Omental fat pad (tissue), 4 donors: Measurements from ENCODE around the gene CCDC88C. TPM values are rescaled to one million over a fixed set of nuclear protein-coding genes. Genes with fewer than 3 reads are reported as not detected.

Experiments used
- ATAC-seq: fragments of 150-250 bp; one replicate; pipeline ENCODE4 v1.9.1; 2016; ENCODE audit warnings: mild to moderate bottlenecking, moderate library complexity; ENCODE audit not compliant: low FRiP score
- DNase-seq: peaks from one replicate; pipeline ENCODE4 v3.0.0-alpha.2; 2019; ENCODE audit warnings: low spot score
- total RNA-seq, 4 donors: library from RNA; depleted of rRNA; stranded (reverse); fragments of >200 nt; gene quantifications; one replicate each; pipeline ENCODE4 v1.1.0, GENCODE V29; 2016
- TF ChIP-seq, protein P1 (sequence below), 3 donors: fragments of 450-650 bp; IDR thresholded peaks; one replicate each; pipeline ENCODE4 v1.5.1; 2016 to 2017; ENCODE audit warnings: antibody characterized with exemption in 3 of 3, mild to moderate bottlenecking in 3 of 3, moderate library complexity in 2 of 3

CCDC88C gene
- total RNA-seq, 4 donors from 2014 or later, result 4.5 to 36.6 (median 9.4) TPM

- DNase-seq (no peak), ATAC-seq (no peak)
- TF ChIP-seq, protein P1, sequence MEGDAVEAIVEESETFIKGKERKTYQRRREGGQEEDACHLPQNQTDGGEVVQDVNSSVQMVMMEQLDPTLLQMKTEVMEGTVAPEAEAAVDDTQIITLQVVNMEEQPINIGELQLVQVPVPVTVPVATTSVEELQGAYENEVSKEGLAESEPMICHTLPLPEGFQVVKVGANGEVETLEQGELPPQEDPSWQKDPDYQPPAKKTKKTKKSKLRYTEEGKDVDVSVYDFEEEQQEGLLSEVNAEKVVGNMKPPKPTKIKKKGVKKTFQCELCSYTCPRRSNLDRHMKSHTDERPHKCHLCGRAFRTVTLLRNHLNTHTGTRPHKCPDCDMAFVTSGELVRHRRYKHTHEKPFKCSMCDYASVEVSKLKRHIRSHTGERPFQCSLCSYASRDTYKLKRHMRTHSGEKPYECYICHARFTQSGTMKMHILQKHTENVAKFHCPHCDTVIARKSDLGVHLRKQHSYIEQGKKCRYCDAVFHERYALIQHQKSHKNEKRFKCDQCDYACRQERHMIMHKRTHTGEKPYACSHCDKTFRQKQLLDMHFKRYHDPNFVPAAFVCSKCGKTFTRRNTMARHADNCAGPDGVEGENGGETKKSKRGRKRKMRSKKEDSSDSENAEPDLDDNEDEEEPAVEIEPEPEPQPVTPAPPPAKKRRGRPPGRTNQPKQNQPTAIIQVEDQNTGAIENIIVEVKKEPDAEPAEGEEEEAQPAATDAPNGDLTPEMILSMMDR (IDR thresholded peaks at IDR 0.05), result no peak
Measured at GRCh38 chr14:91372671-91373495, 44.7 kb downstream of the CCDC88C start.

DNA sequence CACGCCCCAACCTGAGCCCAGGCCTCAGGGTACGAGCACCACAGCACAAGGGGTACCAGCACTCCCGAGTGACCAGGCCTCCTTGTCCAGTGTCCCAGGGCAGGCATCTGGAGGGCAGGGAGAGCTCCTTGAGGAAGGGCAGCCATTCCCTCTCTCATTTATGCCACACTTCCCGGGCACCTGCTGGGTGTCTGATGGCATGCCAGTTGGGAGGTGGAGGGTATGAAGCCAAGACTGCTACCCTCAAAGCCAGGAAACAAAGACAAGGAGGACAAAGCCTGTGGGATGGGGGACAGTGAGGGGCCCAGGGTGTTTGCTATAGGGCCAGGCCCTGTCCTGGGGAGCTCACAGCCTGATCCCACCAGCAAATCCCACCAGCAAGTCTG lies 45.6 kb downstream of the CCDC88C start:
- TF ChIP-seq, protein P1 (IDR thresholded peaks at IDR 0.05), result no peak
- ATAC-seq (no peak), DNase-seq (no peak)

DNA sequence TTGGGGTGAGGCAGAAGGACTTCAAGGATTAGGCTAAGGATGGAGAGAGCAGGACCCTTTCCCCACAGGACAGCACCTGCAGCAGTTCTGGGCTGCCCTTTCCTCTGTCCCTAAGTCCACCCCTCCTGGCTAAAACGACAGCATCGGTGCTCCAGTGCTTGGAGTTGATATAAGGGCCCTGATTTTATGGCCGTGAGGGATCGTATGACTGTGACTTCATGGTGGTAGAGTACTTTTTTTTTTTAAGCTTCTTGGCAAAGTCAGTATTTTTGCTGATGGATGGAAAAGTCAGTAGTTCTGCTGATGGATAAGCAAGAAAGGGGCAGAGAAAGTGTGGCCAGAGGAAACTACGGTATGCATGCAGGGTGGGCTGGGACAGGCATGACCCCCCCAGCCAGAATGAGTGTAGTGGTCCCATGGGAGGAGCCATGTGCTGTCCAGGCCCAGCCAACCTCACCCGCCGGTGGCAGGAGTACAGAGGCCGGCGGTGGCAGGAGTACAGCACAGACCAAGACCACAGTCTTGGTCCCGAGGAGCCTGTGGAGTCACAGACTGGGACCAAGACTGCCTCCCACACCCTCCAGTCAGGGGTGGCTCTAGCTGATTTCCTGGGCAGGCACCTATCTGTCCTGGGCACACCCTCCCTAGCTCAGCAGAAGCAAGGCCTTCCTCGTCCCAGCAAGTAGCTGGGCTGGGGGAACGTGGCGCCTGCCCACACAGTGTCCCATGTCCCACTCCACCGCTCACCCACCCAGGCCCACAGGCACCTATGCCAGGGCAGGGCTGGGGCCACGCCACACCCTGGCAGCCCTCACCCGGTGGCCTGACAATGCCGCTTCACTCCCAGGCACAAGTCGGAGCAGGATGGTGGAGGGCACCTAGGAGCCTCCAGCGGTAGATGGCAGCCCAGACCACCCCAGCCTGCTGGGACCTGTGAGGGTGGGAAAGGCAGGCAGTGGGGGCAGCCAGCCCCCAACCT lies 46.3 kb downstream of the CCDC88C start:
- TF ChIP-seq, protein P1 (IDR thresholded peaks at IDR 0.05), result no peak
- ATAC-seq, result no peak

GRCh38 chr14:91369628-91370445 lies 47.8 kb downstream of the CCDC88C start:
- DNase-seq (no peak), ATAC-seq (no peak)

More for the DNA sequence above, 46.3 kb downstream of the CCDC88C start:
- no peak for DNase-seq

GRCh38 chr14:91368776-91369416 lies 48.7 kb downstream of the CCDC88C start:
- DNase-seq, result no peak
- TF ChIP-seq, protein P1 (IDR thresholded peaks at IDR 0.05), result no peak

More at GRCh38 chr14:91369628-91370445, 47.8 kb downstream of the CCDC88C start:
- TF ChIP-seq, protein P1 (IDR thresholded peaks at IDR 0.05), result no peak

More at GRCh38 chr14:91368776-91369416, 48.7 kb downstream of the CCDC88C start:
- ATAC-seq, result no peak
